ENCODE data around the gene MAST4.

Gene MAST4

DNA sequence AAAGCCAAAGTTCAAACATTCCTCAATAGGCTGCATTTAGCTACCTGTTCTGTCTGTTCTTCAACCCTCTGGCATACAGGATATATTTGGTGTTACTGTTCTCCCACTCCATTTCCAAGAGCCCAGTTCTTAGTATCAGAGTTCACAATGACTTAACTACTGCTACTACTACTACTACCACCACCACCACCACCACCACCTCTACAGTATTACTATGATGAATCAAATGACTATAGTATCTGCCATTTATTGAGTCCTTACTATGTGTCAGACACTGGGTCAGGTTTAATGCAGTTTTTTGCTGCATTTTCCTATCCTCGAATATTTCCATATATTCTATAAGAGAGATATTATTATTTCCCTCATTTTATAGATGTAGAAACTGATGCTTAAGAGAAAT lies 601.3 kb downstream of the MAST4 start:
- TF ChIP-seq, protein P1, sequence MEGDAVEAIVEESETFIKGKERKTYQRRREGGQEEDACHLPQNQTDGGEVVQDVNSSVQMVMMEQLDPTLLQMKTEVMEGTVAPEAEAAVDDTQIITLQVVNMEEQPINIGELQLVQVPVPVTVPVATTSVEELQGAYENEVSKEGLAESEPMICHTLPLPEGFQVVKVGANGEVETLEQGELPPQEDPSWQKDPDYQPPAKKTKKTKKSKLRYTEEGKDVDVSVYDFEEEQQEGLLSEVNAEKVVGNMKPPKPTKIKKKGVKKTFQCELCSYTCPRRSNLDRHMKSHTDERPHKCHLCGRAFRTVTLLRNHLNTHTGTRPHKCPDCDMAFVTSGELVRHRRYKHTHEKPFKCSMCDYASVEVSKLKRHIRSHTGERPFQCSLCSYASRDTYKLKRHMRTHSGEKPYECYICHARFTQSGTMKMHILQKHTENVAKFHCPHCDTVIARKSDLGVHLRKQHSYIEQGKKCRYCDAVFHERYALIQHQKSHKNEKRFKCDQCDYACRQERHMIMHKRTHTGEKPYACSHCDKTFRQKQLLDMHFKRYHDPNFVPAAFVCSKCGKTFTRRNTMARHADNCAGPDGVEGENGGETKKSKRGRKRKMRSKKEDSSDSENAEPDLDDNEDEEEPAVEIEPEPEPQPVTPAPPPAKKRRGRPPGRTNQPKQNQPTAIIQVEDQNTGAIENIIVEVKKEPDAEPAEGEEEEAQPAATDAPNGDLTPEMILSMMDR (IDR thresholded peaks at IDR 0.05; ENCODE audit: control extremely low read depth, extremely low read depth, low read depth, missing control alignments) = no peak
- no peak for DNase-seq (ENCODE audit: extremely low spot score)
- POLR2A ChIA-PET = no interaction called here
- CTCF ChIA-PET = interaction anchor here (1.8 to 17.8 kb wide), 5 partner anchors 10 to 40 kb away, joined by 5 to 311 read pairs (median 7); no protein-coding TSS in a partner anchor

DNA sequence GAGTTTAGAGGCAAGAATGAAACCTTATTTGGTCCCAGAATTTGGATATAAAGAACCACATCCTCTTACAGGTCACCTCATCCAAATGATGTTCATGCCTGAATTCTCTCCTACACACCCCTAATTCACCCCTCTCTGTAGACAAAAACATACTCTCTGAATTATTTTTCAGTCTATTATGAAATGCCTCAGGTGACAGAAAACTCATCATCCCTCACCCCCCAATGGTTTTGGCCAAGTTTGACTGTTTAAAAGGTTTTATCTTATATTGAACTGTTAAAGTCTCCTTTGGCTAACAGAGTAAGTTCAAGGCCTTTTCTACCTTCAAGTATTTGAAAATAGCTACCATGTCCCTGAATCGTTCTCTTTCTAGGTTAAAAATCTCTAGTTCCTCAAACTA lies 602.7 kb downstream of the MAST4 start:
- no peak for DNase-seq (ENCODE audit: extremely low spot score)
- ChIA-PET POLR2A (no interaction called here), CTCF (interaction anchor here (1.9 to 17.8 kb wide), 2 partner anchors 10 to 32 kb away, joined by 4 to 311 read pairs; no protein-coding TSS in a partner anchor)
- TF ChIP-seq, protein P1 (IDR thresholded peaks at IDR 0.05; ENCODE audit: control extremely low read depth, extremely low read depth, low read depth, missing control alignments) = no peak

DNA sequence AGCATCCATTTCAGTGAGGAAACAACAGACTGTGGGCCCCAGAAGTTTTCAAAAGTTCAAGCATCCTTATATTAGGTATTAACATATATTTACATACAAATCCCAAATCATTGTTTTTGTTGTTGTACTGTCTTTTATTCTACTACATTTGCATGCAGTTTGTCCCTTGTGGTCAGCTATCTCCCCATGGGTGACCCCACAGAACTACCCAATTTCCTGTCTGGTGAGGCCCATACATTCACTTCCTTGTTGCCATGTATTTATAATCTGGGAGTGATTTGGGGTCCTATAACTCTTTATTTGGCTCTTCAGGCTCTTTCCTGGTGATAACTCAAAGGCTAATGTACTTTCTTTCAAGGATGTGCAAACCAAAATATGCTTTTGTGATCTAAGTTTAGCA lies 603.7 kb downstream of the MAST4 start:
- ChIA-PET CTCF (interaction anchor here (0.8 to 17.8 kb wide), 3 partner anchors 9 to 33 kb away, joined by 3 to 311 read pairs (median 4); no protein-coding TSS in a partner anchor), POLR2A (no interaction called here)
- no peak for DNase-seq (ENCODE audit: extremely low spot score)
- TF ChIP-seq, protein P1 (IDR thresholded peaks at IDR 0.05; ENCODE audit: control extremely low read depth, extremely low read depth, low read depth, missing control alignments) = no peak

DNA sequence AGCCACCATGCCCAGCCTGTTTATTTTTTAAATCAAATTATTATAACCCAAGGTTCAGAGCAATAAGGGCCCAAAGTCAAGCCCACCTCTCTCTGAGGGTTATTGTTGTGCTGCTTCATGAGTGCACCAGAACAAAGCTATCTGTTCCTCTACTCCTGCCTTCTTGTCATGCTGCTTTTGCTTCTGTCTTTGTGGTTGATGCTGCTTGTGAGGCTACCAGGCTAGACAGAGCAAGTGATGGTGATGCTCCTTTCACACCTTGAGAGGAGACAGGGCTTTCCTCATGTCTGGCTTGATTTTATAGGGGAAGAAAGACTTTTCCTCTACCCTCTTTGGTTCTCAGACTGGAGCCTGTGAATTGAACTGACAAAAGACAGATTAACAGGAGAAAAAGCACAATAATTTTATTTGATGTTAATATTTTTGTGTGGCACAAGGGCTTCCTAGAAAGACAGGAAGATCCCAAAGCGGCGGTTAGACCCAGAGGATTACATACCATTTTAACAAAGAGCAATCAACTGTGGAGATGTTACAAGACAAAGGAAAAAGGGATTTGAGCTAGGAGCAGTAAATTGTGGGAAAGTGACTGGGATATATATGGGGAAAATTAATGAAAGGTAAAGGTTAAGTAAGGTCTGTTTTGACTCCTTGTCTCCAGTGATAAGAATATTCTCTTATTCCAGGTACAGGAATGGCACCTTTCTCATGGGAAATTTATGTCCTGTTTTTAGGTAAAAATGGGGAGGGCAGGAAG lies 604.8 kb downstream of the MAST4 start:
- DNase-seq (ENCODE audit: extremely low spot score) = no peak
- TF ChIP-seq, protein P1 (IDR thresholded peaks at IDR 0.05; ENCODE audit: control extremely low read depth, extremely low read depth, low read depth, missing control alignments) = no peak
- POLR2A ChIA-PET = no interaction called here
- CTCF ChIA-PET = interaction anchor here (1.1 to 17.8 kb wide), 6 partner anchors 7 to 1052 kb away, joined by 3 to 311 read pairs (median 3); no protein-coding TSS in a partner anchor

DNA sequence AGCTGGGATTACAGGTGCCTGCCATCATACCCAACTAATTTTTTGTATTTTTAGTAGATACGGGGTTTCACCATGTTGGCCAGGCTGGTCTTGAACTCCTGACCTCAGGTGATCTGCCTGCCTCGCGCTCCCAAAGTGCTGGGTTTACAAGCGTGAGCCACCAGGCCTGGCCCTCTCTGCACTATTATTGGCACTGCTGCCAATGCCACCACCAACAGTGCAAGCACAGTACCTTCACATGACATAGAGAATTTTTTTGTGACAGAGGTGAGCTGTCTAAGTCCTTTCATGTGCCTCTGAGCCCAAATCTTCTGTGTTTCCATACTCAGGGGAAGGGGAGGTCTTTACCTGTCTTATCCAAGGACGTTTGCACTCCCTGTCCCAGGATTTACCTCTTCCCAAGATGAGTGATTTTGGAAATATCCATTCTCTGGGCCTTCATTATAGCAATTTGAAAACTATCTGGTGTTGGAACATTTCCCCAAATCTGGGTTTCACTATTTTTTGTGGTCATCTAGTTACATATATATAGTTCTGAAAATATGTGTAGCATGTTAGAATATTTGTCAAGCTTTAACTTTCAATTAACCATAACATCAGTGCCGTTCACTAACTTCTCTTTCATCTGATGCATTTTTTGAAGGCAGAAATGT lies 605.8 kb downstream of the MAST4 start:
- TF ChIP-seq, protein P1 (IDR thresholded peaks at IDR 0.05; ENCODE audit: control extremely low read depth, extremely low read depth, low read depth, missing control alignments) = no peak
- DNase-seq (ENCODE audit: extremely low spot score) = no peak
- CTCF ChIA-PET = interaction anchor here (0.7 to 17.8 kb wide), 4 partner anchors 11 to 44 kb away, joined by 3 to 311 read pairs (median 3); no protein-coding TSS in a partner anchor
- POLR2A ChIA-PET = no interaction called here

DNA sequence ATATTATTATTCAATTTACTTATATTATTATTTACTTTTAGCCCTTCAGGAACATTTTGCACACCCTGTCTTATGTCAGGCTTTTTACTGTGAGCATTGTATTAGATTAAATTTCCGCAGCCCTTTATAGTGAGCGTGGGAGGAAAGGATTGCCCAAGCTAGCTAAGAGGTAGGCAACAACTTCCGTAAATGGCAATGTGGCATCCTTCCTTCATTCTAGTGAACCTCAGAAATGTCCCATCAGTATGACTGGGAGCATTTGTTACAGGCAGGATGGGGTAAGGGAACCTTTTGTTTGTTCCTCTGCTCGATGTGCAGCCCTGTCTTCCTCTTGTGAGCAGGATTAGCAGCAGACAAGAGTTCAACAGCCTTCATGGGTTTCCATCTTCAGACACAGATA lies 606.6 kb downstream of the MAST4 start:
- ChIA-PET CTCF (interaction anchor here (0.7 to 17.8 kb wide), 3 partner anchors 14 to 47 kb away, joined by 3 to 311 read pairs (median 3); no protein-coding TSS in a partner anchor), POLR2A (no interaction called here)
- TF ChIP-seq, protein P1 (IDR thresholded peaks at IDR 0.05; ENCODE audit: control extremely low read depth, extremely low read depth, low read depth, missing control alignments) = no peak
- DNase-seq (ENCODE audit: extremely low spot score) = no peak
